GM12878 (cell line): ENCODE measurements around the gene PI3. TPM values are rescaled to one million over a fixed set of nuclear protein-coding genes. Genes with fewer than 3 reads are reported as not detected.

Source experiments
- ATAC-seq: fragments of 200-7000 bp; cut with Tn5 transposase; 3 replicates; pipeline ENCODE4 v1.9.1; 2020; ENCODE audit warnings: mild to moderate bottlenecking, moderate library complexity
- BruUV-seq: library from RNA; stranded (reverse); fragments of 400-500 nt; replicated peaks from 2 replicates; lab custom pipeline; 2021; lab: Mats Ljungman, UMichigan
- CTCF ChIA-PET: fragments of 300-600 bp; sonication (Branson Sonifier 250); formaldehyde crosslinking; extraction: SDS; loops from one replicate; lab custom pipeline; 2021; ENCODE audit warnings: inconsistent platforms; lab: Yijun Ruan, JAX
- POLR2A ChIA-PET: fragments of 350-600 bp; formaldehyde crosslinking; extraction: SDS; loops from one replicate; lab custom pipeline; 2021; ENCODE audit warnings: inconsistent platforms; lab: Charles Lee
- RAD21 ChIA-PET: fragments of 300-600 bp; sonication (Branson Sonifier 250); formaldehyde crosslinking; loops from one replicate; lab custom pipeline; 2023; ENCODE audit warnings: antibody characterized with exemption; ENCODE audit not compliant: unreplicated experiment; lab: Charles Lee
- SMC1A ChIA-PET: fragments of 300-600 bp; sonication (Branson Sonifier 250); formaldehyde crosslinking; loops from one replicate; lab custom pipeline; 2023; ENCODE audit not compliant: unreplicated experiment, uncharacterized antibody; lab: Charles Lee
- DNase-seq: peaks from one replicate; pipeline ENCODE4 v3.0.0-alpha.2; 2011; ENCODE audit warnings: low read depth, low spot score
- FAIRE-seq: peaks from 3 replicates; lab custom pipeline; 2011; peaks lifted over from hg19 to GRCh38; lab: Jason Lieb, UNC
- H2AFZ ChIP-seq: 2 replicates; pipeline ENCODE4 v1.6.0; 2011; ENCODE audit warnings: low read depth, low read length, control low read depth; ENCODE audit not compliant: control insufficient read depth
- H3K27ac ChIP-seq: 2 replicates; pipeline ENCODE4 v1.5.1; 2011; ENCODE audit warnings: control low read depth; ENCODE audit not compliant: control insufficient read depth, insufficient read depth
- H3K27me3 ChIP-seq, 2 experiments: replicated peaks in 1 of 2; 2 replicates each; pipeline versions ENCODE4 v1.6.0 to v1.6.1; 2011; ENCODE audit warnings: low read length in 1 of 2; ENCODE audit not compliant: control insufficient read depth in 2 of 2, insufficient read depth in 2 of 2
- H3K36me3 ChIP-seq, 2 experiments: 2 replicates each; pipeline ENCODE4 v1.5.1; 2011; ENCODE audit warnings: low read length in 1 of 2; ENCODE audit not compliant: control insufficient read depth in 2 of 2, insufficient read depth in 2 of 2
- H3K4me1 ChIP-seq: 2 replicates; pipeline ENCODE4 v1.6.1; 2011; ENCODE audit warnings: mild to moderate bottlenecking, low read length, moderate library complexity, mixed read lengths; ENCODE audit not compliant: control insufficient read depth, insufficient read depth
- H3K4me2 ChIP-seq: 2 replicates; pipeline ENCODE4 v1.6.0; 2011; ENCODE audit warnings: control low read depth; ENCODE audit not compliant: control insufficient read depth, insufficient read depth
- H3K4me3 ChIP-seq: fragments of 200-600 bp; sonication (generic); 2 replicates; pipeline ENCODE4 v1.5.1; 2016
- H3K79me2 ChIP-seq: 2 replicates; pipeline ENCODE4 v1.6.0; 2011; ENCODE audit warnings: low read length; ENCODE audit not compliant: control insufficient read depth, insufficient read depth
- H3K9ac ChIP-seq: 2 replicates; pipeline ENCODE4 v1.8.0; 2011; ENCODE audit warnings: low read length, control low read depth, mixed read lengths; ENCODE audit not compliant: control insufficient read depth, insufficient read depth
- H3K9me3 ChIP-seq: replicated peaks from 3 replicates; pipeline ENCODE4 v1.5.1; 2011; ENCODE audit warnings: mild to moderate bottlenecking, low read length; ENCODE audit not compliant: control insufficient read depth, insufficient read depth
- H4K20me1 ChIP-seq: 2 replicates; pipeline ENCODE4 v1.6.0; 2011; ENCODE audit not compliant: control insufficient read depth, insufficient read depth
- BMI1 ChIP-seq: fragments of 450-650 bp; IDR thresholded peaks from 2 replicates; pipeline ENCODE4 v1.6.1; 2016; ENCODE audit warnings: mild to moderate bottlenecking, moderate library complexity, borderline replicate concordance
- CBX5 ChIP-seq: sonication (generic); IDR thresholded peaks from 2 replicates; pipeline ENCODE4 v1.6.1; 2016; ENCODE audit warnings: low read depth, moderate library complexity, mild to moderate bottlenecking, inconsistent platforms
- CHD1 ChIP-seq: IDR thresholded peaks from 2 replicates; pipeline ENCODE4 v1.6.1; 2012; ENCODE audit warnings: low read depth, low read length, improper control_type of control experiment
- ESRRA ChIP-seq: IDR thresholded peaks from 2 replicates; pipeline ENCODE4 v1.6.1; 2012; ENCODE audit warnings: mild to moderate bottlenecking, low read length, improper control_type of control experiment
- HDAC2 ChIP-seq: fragments of 200-600 bp; sonication (generic); IDR thresholded peaks from 2 replicates; pipeline ENCODE4 v1.6.1; 2017
- HDGF ChIP-seq: fragments of 450-650 bp; IDR thresholded peaks from 2 replicates; pipeline ENCODE4 v1.6.1; 2016; ENCODE audit warnings: antibody characterized with exemption
- JUND ChIP-seq: IDR thresholded peaks from 2 replicates; pipeline ENCODE4 v1.6.1; 2012; ENCODE audit warnings: low read depth, mild to moderate bottlenecking, low read length, improper control_type of control experiment, moderate library complexity
- MTA2 ChIP-seq: fragments of 450-650 bp; IDR thresholded peaks from 2 replicates; pipeline ENCODE4 v1.6.1; 2016; ENCODE audit warnings: low read depth, mild to moderate bottlenecking, moderate library complexity
- MYB ChIP-seq: fragments of 150-350 bp; IDR thresholded peaks from 2 replicates; pipeline ENCODE4 v1.6.1; 2014; ENCODE audit warnings: mild to moderate bottlenecking, low read depth, low read length, borderline replicate concordance
- NBN ChIP-seq: fragments of 450-650 bp; IDR thresholded peaks from 2 replicates; pipeline ENCODE4 v1.6.1; 2016
- PAX8 ChIP-seq: fragments of 450-650 bp; IDR thresholded peaks from 2 replicates; pipeline ENCODE4 v1.6.1; 2017; ENCODE audit warnings: mild to moderate bottlenecking, moderate library complexity
- POLR2A ChIP-seq: IDR thresholded peaks from 2 replicates; pipeline ENCODE4 v1.6.1; 2011; ENCODE audit warnings: low read depth, mild to moderate bottlenecking, low read length
- POLR2AphosphoS2 ChIP-seq: IDR thresholded peaks from 2 replicates; pipeline ENCODE4 v1.6.1; 2011; ENCODE audit warnings: low read depth, mild to moderate bottlenecking, low read length, improper control_type of control experiment, moderate library complexity
- POLR2AphosphoS5 ChIP-seq: IDR thresholded peaks from 2 replicates; pipeline ENCODE4 v1.6.1; 2011; ENCODE audit warnings: mild to moderate bottlenecking, low read length, inconsistent platforms
- RELA ChIP-seq: fragments of 450-650 bp; IDR thresholded peaks from 2 replicates; pipeline ENCODE4 v1.8.0; 2014; ENCODE audit warnings: borderline replicate concordance; ENCODE audit not compliant: partially characterized antibody
- SREBF2 ChIP-seq: IDR thresholded peaks from 2 replicates; pipeline ENCODE4 v1.6.1; 2012; ENCODE audit warnings: mild to moderate bottlenecking, low read length
- SUPT20H ChIP-seq: IDR thresholded peaks from 2 replicates; pipeline ENCODE4 v1.6.1; 2011; ENCODE audit warnings: low read depth, mild to moderate bottlenecking, low read length, moderate library complexity, borderline replicate concordance; ENCODE audit not compliant: control insufficient read depth
- SUZ12 ChIP-seq: fragments of 200-600 bp; sonication (generic); IDR thresholded peaks from one replicate; pipeline ENCODE4 v1.6.1; 2018; ENCODE audit warnings: antibody characterized with exemption, mild to moderate bottlenecking; ENCODE audit not compliant: unreplicated experiment
- TCF12 ChIP-seq: IDR thresholded peaks from 2 replicates; pipeline ENCODE4 v1.6.1; 2011; ENCODE audit warnings: low read depth, mild to moderate bottlenecking, low read length
- TCF3 ChIP-seq: IDR thresholded peaks from 2 replicates; pipeline ENCODE4 v1.6.1; 2012; ENCODE audit warnings: low read depth, mild to moderate bottlenecking, low read length, borderline replicate concordance; ENCODE audit not compliant: insufficient read depth
- ZNF217 ChIP-seq: fragments of 450-650 bp; IDR thresholded peaks from 2 replicates; pipeline ENCODE4 v1.6.1; 2017; ENCODE audit warnings: antibody characterized with exemption, mild to moderate bottlenecking
- ZNF687 ChIP-seq: fragments of 450-650 bp; IDR thresholded peaks from 2 replicates; pipeline ENCODE4 v1.6.1; 2017; ENCODE audit warnings: mild to moderate bottlenecking, moderate library complexity
- in situ Hi-C: fragments of 300-500 bp; cut with MboI; formaldehyde crosslinking; loops from 9 replicates; pipeline ENCODE4 v1.14.3; 2018; ENCODE audit warnings: mixed read lengths
- intact Hi-C: fragments of 100-400 bp; cut with micrococcal nuclease; formaldehyde crosslinking; loops from one replicate; pipeline ENCODE4 v1.14.2; 2022; ENCODE audit not compliant: unreplicated experiment
- polyA plus RNA-seq, 11 experiments: library from polyadenylated mRNA; depleted of rRNA in 4 of 11; unstranded in 6 of 11; stranded (reverse) in 5 of 11; fragments of >200 nt; fragmentation: Nextera tagmentation in 4 of 11; fragmentation: Illumina TruSeq in 1 of 11; extraction: Ambion mirVana in 4 of 11; extraction: Trizol in 1 of 11; gene quantifications; 1 replicate in 1 of 11; 2 replicates in 10 of 11; pipeline versions ENCODE4 v1.2.1 to v1.2.3, GENCODE V29; 2011 to 2016; ENCODE audit warnings: inconsistent platforms in 2 of 11, missing spikeins in 2 of 11, low read depth in 1 of 11
- total RNA-seq, 4 experiments: library from RNA; depleted of rRNA in 3 of 4; stranded (reverse); fragments of >200 nt in 3 of 4; fragmentation: Illumina TruSeq in 1 of 4; extraction: Trizol in 1 of 4; gene quantifications; 2 replicates each; pipeline versions ENCODE4 v1.2.1 to v1.2.3, GENCODE V29; 2013 to 2021
- TF ChIP-seq, protein P1 (sequence below): fragments of 450-650 bp; IDR thresholded peaks from 2 replicates; pipeline ENCODE4 v1.6.1; 2017; ENCODE audit warnings: mild to moderate bottlenecking, low read depth, inconsistent platforms; ENCODE audit not compliant: poor library complexity, severe bottlenecking

Gene PI3
- total and polyA plus RNA-seq, 10 of the 15 experiments (the other 5 are each of a cell fraction or from before 2014, with no cell fraction given): not detected

GRCh38 chr20:45221076-45221475 lies 46.4 kb downstream of the PI3 start, which contains the start of gene SEMG2 (continued):
- TF ChIP-seq SUPT20H (no peak), TCF12 (no peak), ESRRA (no peak), HDGF (no peak), CHD1 (no peak), HDAC2 (no peak), RELA (no peak)
- TF ChIP-seq, all 136 proteins: peak for 0

- BruUV-seq: no TSS peak
- Histone ChIP-seq H3K4me1 (no peaks in the 10 kb centered on the region), H3K9ac (no peak overlapping the region), H4K20me1 (no peaks in the 10 kb centered on the region), H3K36me3 (no peaks in the 10 kb centered on the region), H2AFZ (no peak overlapping the region), H3K27ac (no peak overlapping the region), H3K4me2 (no peak overlapping the region), H3K9me3 (no peaks in the 10 kb centered on the region), H3K27me3 (peaks cover 0 to 4% of the 10 kb centered on the region in 2 experiments; a peak in 1 of 4 replicates), H3K4me3 (no peak overlapping the region), H3K79me2 (no peaks in the 10 kb centered on the region)
- DNase-seq: no peak
- ChIA-PET SMC1A (no interaction called here), CTCF (no interaction called here), POLR2A (no interaction called here), RAD21 (no interaction called here)
- ATAC-seq: no peak
- intact Hi-C loops: no loop called here
- in situ Hi-C loops: no loop called here
- no peak for FAIRE-seq
- TF ChIP-seq TCF3 (no peak), MTA2 (no peak), CBX5 (no peak), ZNF687 (no peak), NBN (no peak), BMI1 (no peak), POLR2AphosphoS5 (no peak), ZNF217 (no peak), POLR2A (no peak), SREBF2 (no peak), JUND (no peak), PAX8 (no peak), POLR2AphosphoS2 (no peak), MYB (no peak), SUZ12 (no peak)
- TF ChIP-seq, protein P1, sequence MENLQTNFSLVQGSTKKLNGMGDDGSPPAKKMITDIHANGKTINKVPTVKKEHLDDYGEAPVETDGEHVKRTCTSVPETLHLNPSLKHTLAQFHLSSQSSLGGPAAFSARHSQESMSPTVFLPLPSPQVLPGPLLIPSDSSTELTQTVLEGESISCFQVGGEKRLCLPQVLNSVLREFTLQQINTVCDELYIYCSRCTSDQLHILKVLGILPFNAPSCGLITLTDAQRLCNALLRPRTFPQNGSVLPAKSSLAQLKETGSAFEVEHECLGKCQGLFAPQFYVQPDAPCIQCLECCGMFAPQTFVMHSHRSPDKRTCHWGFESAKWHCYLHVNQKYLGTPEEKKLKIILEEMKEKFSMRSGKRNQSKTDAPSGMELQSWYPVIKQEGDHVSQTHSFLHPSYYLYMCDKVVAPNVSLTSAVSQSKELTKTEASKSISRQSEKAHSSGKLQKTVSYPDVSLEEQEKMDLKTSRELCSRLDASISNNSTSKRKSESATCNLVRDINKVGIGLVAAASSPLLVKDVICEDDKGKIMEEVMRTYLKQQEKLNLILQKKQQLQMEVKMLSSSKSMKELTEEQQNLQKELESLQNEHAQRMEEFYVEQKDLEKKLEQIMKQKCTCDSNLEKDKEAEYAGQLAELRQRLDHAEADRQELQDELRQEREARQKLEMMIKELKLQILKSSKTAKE: no peak
These were observed 48.4 kb downstream of the PI3 start for GRCh38 chr20:45223136-45223535.
